Uterus (tissue), 2 donors: ENCODE measurements around the gene STX2.

Experiments used
- POLR2A ChIP-seq, 2 donors: fragments of 450-650 bp; IDR thresholded peaks; one replicate each; pipeline ENCODE4 v1.6.1; 2016; ENCODE audit warnings: antibody characterized with exemption in 2 of 2, mild to moderate bottlenecking in 1 of 2, moderate library complexity in 1 of 2
- TF ChIP-seq, protein P1 (sequence below), 4 experiments: fragments of 200-600 bp in 2 of 4; fragments of 450-650 bp in 2 of 4; sonication (generic) in 2 of 4; IDR thresholded peaks; one replicate each; pipeline ENCODE4 v1.5.1; 2016 to 2019; ENCODE audit warnings: antibody characterized with exemption in 4 of 4, mild to moderate bottlenecking in 2 of 4, moderate library complexity in 1 of 4

DNA sequence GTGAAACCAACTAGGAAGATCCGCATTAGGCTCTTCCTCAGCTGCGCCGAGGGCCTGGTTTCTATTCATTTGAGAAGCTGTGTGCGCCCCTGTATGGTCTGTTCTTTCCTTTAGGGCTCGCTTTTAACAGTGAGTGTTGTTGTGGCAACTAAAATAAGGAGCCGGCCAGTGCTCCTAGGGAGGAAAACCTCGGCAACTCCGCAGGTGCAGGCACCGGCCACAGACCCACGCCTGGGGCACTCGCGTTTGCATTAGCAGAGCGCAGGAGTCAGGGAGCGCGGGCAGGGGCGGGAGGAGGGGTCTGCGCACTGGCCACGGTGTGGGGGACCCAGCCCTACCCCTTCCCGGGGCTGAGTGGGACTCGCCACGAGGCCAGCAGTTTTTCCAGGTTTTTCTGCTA lies 50.5 kb downstream of the STX2 start:
- TF ChIP-seq, protein P1, sequence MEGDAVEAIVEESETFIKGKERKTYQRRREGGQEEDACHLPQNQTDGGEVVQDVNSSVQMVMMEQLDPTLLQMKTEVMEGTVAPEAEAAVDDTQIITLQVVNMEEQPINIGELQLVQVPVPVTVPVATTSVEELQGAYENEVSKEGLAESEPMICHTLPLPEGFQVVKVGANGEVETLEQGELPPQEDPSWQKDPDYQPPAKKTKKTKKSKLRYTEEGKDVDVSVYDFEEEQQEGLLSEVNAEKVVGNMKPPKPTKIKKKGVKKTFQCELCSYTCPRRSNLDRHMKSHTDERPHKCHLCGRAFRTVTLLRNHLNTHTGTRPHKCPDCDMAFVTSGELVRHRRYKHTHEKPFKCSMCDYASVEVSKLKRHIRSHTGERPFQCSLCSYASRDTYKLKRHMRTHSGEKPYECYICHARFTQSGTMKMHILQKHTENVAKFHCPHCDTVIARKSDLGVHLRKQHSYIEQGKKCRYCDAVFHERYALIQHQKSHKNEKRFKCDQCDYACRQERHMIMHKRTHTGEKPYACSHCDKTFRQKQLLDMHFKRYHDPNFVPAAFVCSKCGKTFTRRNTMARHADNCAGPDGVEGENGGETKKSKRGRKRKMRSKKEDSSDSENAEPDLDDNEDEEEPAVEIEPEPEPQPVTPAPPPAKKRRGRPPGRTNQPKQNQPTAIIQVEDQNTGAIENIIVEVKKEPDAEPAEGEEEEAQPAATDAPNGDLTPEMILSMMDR (IDR thresholded peaks at IDR 0.05) = no peak
- no peak for TF ChIP-seq POLR2A (IDR thresholded peaks at IDR 0.05)
